ENCODE results near the gene MYO5C. TPM values are rescaled to one million over a fixed set of nuclear protein-coding genes. Genes with fewer than 3 reads are reported as not detected.
A peak's percentile ranks its signal among the peaks of the same experiment; 100 is the strongest.

The MYO5C gene
- total RNA-seq, 2 donors from 2014 or later = 19.1 to 26.7 TPM

DNA sequence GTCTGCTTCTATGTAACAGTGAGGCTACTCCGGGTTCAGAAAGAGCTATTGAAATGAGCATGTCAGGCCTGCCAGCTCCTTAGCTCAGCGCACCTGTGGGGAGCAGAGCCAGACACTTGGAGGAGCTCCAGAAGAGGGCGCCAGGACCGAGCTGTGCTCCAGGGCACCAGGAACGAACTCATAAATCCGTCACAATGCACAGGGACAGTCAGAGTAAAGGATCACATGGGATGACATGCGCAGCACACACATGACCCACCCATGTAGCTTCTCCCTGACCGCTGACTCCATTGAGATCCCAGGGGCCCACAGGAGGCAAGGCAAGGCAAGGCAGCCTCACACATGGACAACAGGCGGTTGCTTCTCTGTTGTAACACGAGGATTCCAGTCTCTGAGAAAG lies 78.4 kb downstream of the MYO5C start:
- Histone ChIP-seq H3K36me3 (ENCODE audit: control insufficient read depth, insufficient read depth, low read length) (no peaks in the 10 kb centered on the region), H3K27ac (ENCODE audit: low read depth, low read length) (no peak overlapping the region), H3K27me3 (ENCODE audit: control insufficient read depth, insufficient read depth, low read length, poor library complexity, severe bottlenecking) (no peaks in the 10 kb centered on the region), H3K9ac (ENCODE audit: extremely low read depth, low read length, poor library complexity, severe bottlenecking) (no peak overlapping the region), H3K9me3 (ENCODE audit: control insufficient read depth, low read length) (no peaks in the 10 kb centered on the region), H3K4me3 (ENCODE audit: low read length) (no peak overlapping the region), H3K4me1 (ENCODE audit: control insufficient read depth, insufficient read depth, low read length) (no peaks in the 10 kb centered on the region)
- no peaks in the 10 kb centered on the region for H3K27me3 Mint-ChIP-seq (ENCODE audit: insufficient read depth)
- no peaks in the 10 kb centered on the region for H3K9me3 Mint-ChIP-seq
- H3K27ac Mint-ChIP-seq = no peak overlapping the region
- peak; percentile 85 for DNase-seq
- H3K4me1 Mint-ChIP-seq = no peaks in the 10 kb centered on the region
- no peak overlapping the region for H3K4me3 Mint-ChIP-seq
- TF ChIP-seq, protein P1, sequence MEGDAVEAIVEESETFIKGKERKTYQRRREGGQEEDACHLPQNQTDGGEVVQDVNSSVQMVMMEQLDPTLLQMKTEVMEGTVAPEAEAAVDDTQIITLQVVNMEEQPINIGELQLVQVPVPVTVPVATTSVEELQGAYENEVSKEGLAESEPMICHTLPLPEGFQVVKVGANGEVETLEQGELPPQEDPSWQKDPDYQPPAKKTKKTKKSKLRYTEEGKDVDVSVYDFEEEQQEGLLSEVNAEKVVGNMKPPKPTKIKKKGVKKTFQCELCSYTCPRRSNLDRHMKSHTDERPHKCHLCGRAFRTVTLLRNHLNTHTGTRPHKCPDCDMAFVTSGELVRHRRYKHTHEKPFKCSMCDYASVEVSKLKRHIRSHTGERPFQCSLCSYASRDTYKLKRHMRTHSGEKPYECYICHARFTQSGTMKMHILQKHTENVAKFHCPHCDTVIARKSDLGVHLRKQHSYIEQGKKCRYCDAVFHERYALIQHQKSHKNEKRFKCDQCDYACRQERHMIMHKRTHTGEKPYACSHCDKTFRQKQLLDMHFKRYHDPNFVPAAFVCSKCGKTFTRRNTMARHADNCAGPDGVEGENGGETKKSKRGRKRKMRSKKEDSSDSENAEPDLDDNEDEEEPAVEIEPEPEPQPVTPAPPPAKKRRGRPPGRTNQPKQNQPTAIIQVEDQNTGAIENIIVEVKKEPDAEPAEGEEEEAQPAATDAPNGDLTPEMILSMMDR (conservative IDR thresholded peaks at IDR 0.05) = peak; percentile 73
- WGBS, 2 experiments (ENCODE audit: insufficient coverage in 1 of 2, insufficient read length in 1 of 2) = 81 to 84% methylated on average over 7 to 10 of the region's 10 CpGs
- H3K36me3 Mint-ChIP-seq (ENCODE audit: low read depth) = peaks cover 50% of the 10 kb centered on the region

DNA sequence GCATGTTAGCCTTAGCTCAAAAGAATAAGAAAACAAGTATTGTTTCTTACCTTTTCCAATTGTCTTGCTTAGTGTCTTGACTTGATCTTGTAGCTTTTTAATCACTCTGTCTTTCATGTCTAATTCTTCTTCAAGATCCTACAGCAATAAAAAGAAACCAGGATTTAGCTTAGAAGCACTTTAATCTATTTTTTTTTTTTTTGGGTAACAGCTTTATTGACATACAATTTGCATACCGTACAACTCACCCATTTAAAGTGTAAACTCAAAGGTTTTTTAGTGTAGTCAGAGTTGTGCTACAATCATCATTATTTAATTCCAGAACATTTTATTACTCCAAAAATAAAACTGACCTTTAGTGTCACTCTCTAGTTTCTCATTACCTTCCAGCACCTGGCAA lies 81.1 kb downstream of the MYO5C start:
- H3K4me3 Mint-ChIP-seq = no peak overlapping the region
- Histone ChIP-seq H3K4me3 (ENCODE audit: low read length) (no peak overlapping the region), H3K9me3 (ENCODE audit: control insufficient read depth, low read length) (no peaks in the 10 kb centered on the region), H3K27ac (ENCODE audit: low read depth, low read length) (no peak overlapping the region), H3K4me1 (ENCODE audit: control insufficient read depth, insufficient read depth, low read length) (no peaks in the 10 kb centered on the region), H3K9ac (ENCODE audit: extremely low read depth, low read length, poor library complexity, severe bottlenecking) (no peak overlapping the region), H3K27me3 (ENCODE audit: control insufficient read depth, insufficient read depth, low read length, poor library complexity, severe bottlenecking) (no peaks in the 10 kb centered on the region), H3K36me3 (ENCODE audit: control insufficient read depth, insufficient read depth, low read length) (no peaks in the 10 kb centered on the region)
- no peak for DNase-seq
- no peaks in the 10 kb centered on the region for H3K4me1 Mint-ChIP-seq
- H3K36me3 Mint-ChIP-seq (ENCODE audit: low read depth) = peaks cover 51% of the 10 kb centered on the region
- WGBS, 2 experiments (ENCODE audit: insufficient coverage in 1 of 2, insufficient read length in 1 of 2) = 100% methylated on average over 1 of the region's 1 CpG; no CpG with 5 or more reads in 1 of the 2 experiments
- no peaks in the 10 kb centered on the region for H3K9me3 Mint-ChIP-seq
- H3K27me3 Mint-ChIP-seq (ENCODE audit: insufficient read depth) = no peaks in the 10 kb centered on the region
- no peak overlapping the region for H3K27ac Mint-ChIP-seq
- TF ChIP-seq, protein P1 (conservative IDR thresholded peaks at IDR 0.05) = no peak

DNA sequence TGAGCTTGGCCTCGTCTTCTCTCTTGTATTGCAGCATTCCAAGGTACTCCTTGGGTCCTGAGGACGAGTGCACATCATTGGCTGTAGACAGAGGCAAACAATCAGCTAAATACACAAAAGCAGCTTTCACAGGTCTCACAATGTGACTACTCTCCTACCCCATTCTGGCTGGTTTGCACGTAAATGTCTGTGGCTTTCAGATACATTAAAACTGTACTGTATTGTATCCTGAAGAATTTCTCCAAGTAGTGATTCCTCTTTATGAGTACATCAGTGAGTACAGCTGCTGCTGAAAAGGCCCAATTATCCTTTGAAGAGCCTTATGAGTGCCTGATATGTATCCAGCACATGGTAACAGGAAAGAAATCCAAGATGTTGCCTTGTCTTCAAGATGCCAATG lies 82.4 kb downstream of the MYO5C start:
- Mint-ChIP-seq H3K36me3 (ENCODE audit: low read depth) (peaks cover 45% of the 10 kb centered on the region), H3K27ac (no peak overlapping the region), H3K9me3 (no peaks in the 10 kb centered on the region), H3K4me3 (no peak overlapping the region), H3K27me3 (ENCODE audit: insufficient read depth) (no peaks in the 10 kb centered on the region), H3K4me1 (peaks cover under 1% of the 10 kb centered on the region)
- DNase-seq = no peak
- Histone ChIP-seq H3K36me3 (ENCODE audit: control insufficient read depth, insufficient read depth, low read length) (no peaks in the 10 kb centered on the region), H3K4me1 (ENCODE audit: control insufficient read depth, insufficient read depth, low read length) (no peaks in the 10 kb centered on the region), H3K9ac (ENCODE audit: extremely low read depth, low read length, poor library complexity, severe bottlenecking) (no peak overlapping the region), H3K4me3 (ENCODE audit: low read length) (no peak overlapping the region), H3K27ac (ENCODE audit: low read depth, low read length) (no peak overlapping the region), H3K9me3 (ENCODE audit: control insufficient read depth, low read length) (no peaks in the 10 kb centered on the region), H3K27me3 (ENCODE audit: control insufficient read depth, insufficient read depth, low read length, poor library complexity, severe bottlenecking) (no peaks in the 10 kb centered on the region)
- WGBS, 2 experiments (ENCODE audit: insufficient coverage in 1 of 2, insufficient read length in 1 of 2) = 85 to 86% methylated on average over 2 to 3 of the region's 3 CpGs
- TF ChIP-seq, protein P1 (conservative IDR thresholded peaks at IDR 0.05) = no peak

All from endodermal cell (in vitro differentiated cells).